ENCODE results near the gene GGCT. TPM values are rescaled to one million over a fixed set of nuclear protein-coding genes. Genes with fewer than 3 reads are reported as not detected.

GGCT gene
- total RNA-seq, 2 experiments from 2014 or later: 39.9 to 42.6 TPM

GRCh38 chr7:30472081-30472783 is 32.4 kb downstream of the GGCT start:
- Mint-ChIP-seq H3K9me3 (peaks cover 3% of the 10 kb centered on the region), H3K4me3 (no peak overlapping the region), H3K36me3 (ENCODE audit: low read depth) (peaks cover 39% of the 10 kb centered on the region), H3K27ac (no peak overlapping the region), H3K4me1 (peaks cover 89% of the 10 kb centered on the region), H3K27me3 (no peaks in the 10 kb centered on the region)
- POLR2A ChIA-PET: no interaction called here
- DNase-seq: no peak
- CTCF ChIA-PET: interaction anchor here (0.5 to 1.9 kb wide), 3 partner anchors 19 to 210 kb away, joined by 3 to 4 read pairs (median 4); no protein-coding TSS in a partner anchor

GRCh38 chr7:30471205-30471604 is 33.4 kb downstream of the GGCT start:
- H3K27ac Mint-ChIP-seq: peak overlapping the region; percentile 4
- H3K27me3 Mint-ChIP-seq: no peaks in the 10 kb centered on the region
- no peak for DNase-seq
- H3K9me3 Mint-ChIP-seq: peaks cover 3% of the 10 kb centered on the region
- no peak overlapping the region for H3K4me3 Mint-ChIP-seq
- ChIA-PET CTCF (interaction anchor here (0.6 kb wide), 1 partner anchor 1270 kb away, joined by 5 read pairs; no protein-coding TSS in a partner anchor), POLR2A (no interaction called here)
- peaks cover 38% of the 10 kb centered on the region for H3K36me3 Mint-ChIP-seq (ENCODE audit: low read depth)
- peaks cover 82% of the 10 kb centered on the region for H3K4me1 Mint-ChIP-seq

GRCh38 chr7:30470771-30471170 is 33.9 kb downstream of the GGCT start:
- Mint-ChIP-seq H3K27ac (peak overlapping the region; percentile 31), H3K27me3 (no peaks in the 10 kb centered on the region), H3K36me3 (ENCODE audit: low read depth) (peaks cover 35% of the 10 kb centered on the region), H3K4me3 (no peak overlapping the region), H3K4me1 (peaks cover 82% of the 10 kb centered on the region), H3K9me3 (peaks cover 3% of the 10 kb centered on the region)
- DNase-seq: no peak
- ChIA-PET POLR2A (no interaction called here), CTCF (no interaction called here)

- Mint-ChIP-seq H3K27me3 (no peaks in the 10 kb centered on the region), H3K36me3 (ENCODE audit: low read depth) (peaks cover 34% of the 10 kb centered on the region), H3K4me3 (no peak overlapping the region), H3K9me3 (peaks cover 3% of the 10 kb centered on the region), H3K4me1 (peaks cover 82% of the 10 kb centered on the region), H3K27ac (peak overlapping the region; percentile 31)
- DNase-seq: no peak
- CTCF ChIA-PET: interaction anchor here (0.9 to 2.2 kb wide), 2 partner anchors 8 to 10 kb away, joined by 3 to 6 read pairs; partner anchors contain the start of gene NOD1
- POLR2A ChIA-PET: no interaction called here
These were observed 34.4 kb downstream of the GGCT start for GRCh38 chr7:30470163-30470770.

- Mint-ChIP-seq H3K4me1 (peaks cover 81% of the 10 kb centered on the region), H3K9me3 (peaks cover 3% of the 10 kb centered on the region), H3K27me3 (no peaks in the 10 kb centered on the region), H3K36me3 (ENCODE audit: low read depth) (peaks cover 26% of the 10 kb centered on the region), H3K4me3 (no peak overlapping the region), H3K27ac (no peak overlapping the region)
- ChIA-PET CTCF (interaction anchor here (0.9 to 2.2 kb wide), 2 partner anchors 9 kb away, joined by 3 to 6 read pairs; partner anchors contain the start of gene NOD1), POLR2A (no interaction called here)
- DNase-seq: no peak
These were observed 35.3 kb downstream of the GGCT start for GRCh38 chr7:30469303-30469702.

GRCh38 chr7:30468791-30469190 is 35.8 kb downstream of the GGCT start:
- CTCF ChIA-PET: interaction anchor here (2.2 kb wide), 1 partner anchor 9 kb away, joined by 6 read pairs; the partner anchor contains the start of gene NOD1
- H3K9me3 Mint-ChIP-seq: peaks cover 3% of the 10 kb centered on the region
- POLR2A ChIA-PET: no interaction called here
- no peak overlapping the region for H3K27ac Mint-ChIP-seq
- H3K36me3 Mint-ChIP-seq (ENCODE audit: low read depth): peaks cover 22% of the 10 kb centered on the region
- no peaks in the 10 kb centered on the region for H3K27me3 Mint-ChIP-seq
- DNase-seq: no peak
- peaks cover 77% of the 10 kb centered on the region for H3K4me1 Mint-ChIP-seq
- no peak overlapping the region for H3K4me3 Mint-ChIP-seq

- Mint-ChIP-seq H3K4me1 (peaks cover 71% of the 10 kb centered on the region), H3K36me3 (ENCODE audit: low read depth) (peaks cover 21% of the 10 kb centered on the region), H3K4me3 (no peak overlapping the region), H3K27ac (no peak overlapping the region), H3K9me3 (peaks cover 3% of the 10 kb centered on the region), H3K27me3 (no peaks in the 10 kb centered on the region)
- CTCF ChIA-PET: interaction anchor here (1.2 kb wide), 1 partner anchor 8 kb away, joined by 3 read pairs; no protein-coding TSS in a partner anchor
- DNase-seq: no peak
- POLR2A ChIA-PET: no interaction called here
These were observed 36.6 kb downstream of the GGCT start for GRCh38 chr7:30468041-30468440.

GRCh38 chr7:30467271-30467670 is 37.4 kb downstream of the GGCT start:
- DNase-seq: no peak
- ChIA-PET CTCF (interaction anchor here (1.1 to 1.2 kb wide), 2 partner anchors 9 to 21 kb away, joined by 3 read pairs; no protein-coding TSS in a partner anchor), POLR2A (no interaction called here)
- Mint-ChIP-seq H3K9me3 (no peaks in the 10 kb centered on the region), H3K4me1 (peaks cover 64% of the 10 kb centered on the region), H3K36me3 (ENCODE audit: low read depth) (peaks cover 13% of the 10 kb centered on the region), H3K27me3 (no peaks in the 10 kb centered on the region), H3K27ac (no peak overlapping the region), H3K4me3 (no peak overlapping the region)

- Mint-ChIP-seq H3K27ac (no peak overlapping the region), H3K36me3 (ENCODE audit: low read depth) (peaks cover 11% of the 10 kb centered on the region), H3K4me3 (no peak overlapping the region), H3K27me3 (no peaks in the 10 kb centered on the region), H3K4me1 (peaks cover 54% of the 10 kb centered on the region), H3K9me3 (no peaks in the 10 kb centered on the region)
- ChIA-PET CTCF (interaction anchor here (1.1 to 1.6 kb wide), 3 partner anchors 20 to 80 kb away, joined by 3 to 4 read pairs (median 3); no protein-coding TSS in a partner anchor), POLR2A (no interaction called here)
- no peak for DNase-seq
These were observed 38.4 kb downstream of the GGCT start for GRCh38 chr7:30466266-30466665.

- no peaks in the 10 kb centered on the region for H3K27me3 Mint-ChIP-seq
- no peak overlapping the region for H3K4me3 Mint-ChIP-seq
- H3K36me3 Mint-ChIP-seq (ENCODE audit: low read depth): peaks cover 11% of the 10 kb centered on the region
- CTCF ChIA-PET: interaction anchor here (0.9 to 1.6 kb wide), 3 partner anchors 8 to 80 kb away, joined by 3 to 4 read pairs (median 3); no protein-coding TSS in a partner anchor
- peaks cover 49% of the 10 kb centered on the region for H3K4me1 Mint-ChIP-seq
- H3K9me3 Mint-ChIP-seq: no peaks in the 10 kb centered on the region
- POLR2A ChIA-PET: no interaction called here
- DNase-seq: no peak
- H3K27ac Mint-ChIP-seq: no peak overlapping the region
These were observed 38.8 kb downstream of the GGCT start for GRCh38 chr7:30465811-30466180.

- Mint-ChIP-seq H3K36me3 (ENCODE audit: low read depth) (peaks cover 13% of the 10 kb centered on the region), H3K9me3 (no peaks in the 10 kb centered on the region), H3K27me3 (no peaks in the 10 kb centered on the region), H3K27ac (no peak overlapping the region), H3K4me1 (peaks cover 43% of the 10 kb centered on the region), H3K4me3 (no peak overlapping the region)
- ChIA-PET POLR2A (no interaction called here), CTCF (interaction anchor here (0.9 to 1.6 kb wide), 3 partner anchors 9 to 81 kb away, joined by 3 to 4 read pairs (median 3); no protein-coding TSS in a partner anchor)
- DNase-seq: no peak
These were observed 39.4 kb downstream of the GGCT start for GRCh38 chr7:30465046-30465810.

- Mint-ChIP-seq H3K4me1 (peaks cover 36% of the 10 kb centered on the region), H3K9me3 (no peaks in the 10 kb centered on the region), H3K27ac (peak overlapping the region; percentile 7), H3K4me3 (no peak overlapping the region), H3K36me3 (ENCODE audit: low read depth) (peaks cover 11% of the 10 kb centered on the region), H3K27me3 (no peaks in the 10 kb centered on the region)
- DNase-seq: no peak
- POLR2A ChIA-PET: no interaction called here
- CTCF ChIA-PET: no interaction called here
These were observed 40.4 kb downstream of the GGCT start for GRCh38 chr7:30464231-30464671.

Data from activated CD4-positive, alpha-beta T cell treated with anti-CD3 and anti-CD28 coated beads, Interleukin-2, amount 10 ng/mL, durations not matched to agents 7 days and 5 days (primary cell).